ENCODE measurements around the gene SLC38A10.

SLC38A10 gene

GRCh38 chr17:81218991-81219390 is 76.1 kb downstream of the SLC38A10 start:
- DNase-seq (ENCODE audit: low read depth), result no peak
- TF ChIP-seq, protein P1, sequence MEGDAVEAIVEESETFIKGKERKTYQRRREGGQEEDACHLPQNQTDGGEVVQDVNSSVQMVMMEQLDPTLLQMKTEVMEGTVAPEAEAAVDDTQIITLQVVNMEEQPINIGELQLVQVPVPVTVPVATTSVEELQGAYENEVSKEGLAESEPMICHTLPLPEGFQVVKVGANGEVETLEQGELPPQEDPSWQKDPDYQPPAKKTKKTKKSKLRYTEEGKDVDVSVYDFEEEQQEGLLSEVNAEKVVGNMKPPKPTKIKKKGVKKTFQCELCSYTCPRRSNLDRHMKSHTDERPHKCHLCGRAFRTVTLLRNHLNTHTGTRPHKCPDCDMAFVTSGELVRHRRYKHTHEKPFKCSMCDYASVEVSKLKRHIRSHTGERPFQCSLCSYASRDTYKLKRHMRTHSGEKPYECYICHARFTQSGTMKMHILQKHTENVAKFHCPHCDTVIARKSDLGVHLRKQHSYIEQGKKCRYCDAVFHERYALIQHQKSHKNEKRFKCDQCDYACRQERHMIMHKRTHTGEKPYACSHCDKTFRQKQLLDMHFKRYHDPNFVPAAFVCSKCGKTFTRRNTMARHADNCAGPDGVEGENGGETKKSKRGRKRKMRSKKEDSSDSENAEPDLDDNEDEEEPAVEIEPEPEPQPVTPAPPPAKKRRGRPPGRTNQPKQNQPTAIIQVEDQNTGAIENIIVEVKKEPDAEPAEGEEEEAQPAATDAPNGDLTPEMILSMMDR (conservative IDR thresholded peaks at IDR 0.05; ENCODE audit: low read length), result no peak
- H3K4me3 ChIP-seq (ENCODE audit: low read length), result no peak overlapping the region

- TF ChIP-seq, protein P1 (conservative IDR thresholded peaks at IDR 0.05; ENCODE audit: low read length), result no peak
- H3K4me3 ChIP-seq (ENCODE audit: low read length), result no peak overlapping the region
- DNase-seq (ENCODE audit: low read depth), result no peak
These were observed 76.6 kb downstream of the SLC38A10 start for GRCh38 chr17:81218459-81218858.

DNA sequence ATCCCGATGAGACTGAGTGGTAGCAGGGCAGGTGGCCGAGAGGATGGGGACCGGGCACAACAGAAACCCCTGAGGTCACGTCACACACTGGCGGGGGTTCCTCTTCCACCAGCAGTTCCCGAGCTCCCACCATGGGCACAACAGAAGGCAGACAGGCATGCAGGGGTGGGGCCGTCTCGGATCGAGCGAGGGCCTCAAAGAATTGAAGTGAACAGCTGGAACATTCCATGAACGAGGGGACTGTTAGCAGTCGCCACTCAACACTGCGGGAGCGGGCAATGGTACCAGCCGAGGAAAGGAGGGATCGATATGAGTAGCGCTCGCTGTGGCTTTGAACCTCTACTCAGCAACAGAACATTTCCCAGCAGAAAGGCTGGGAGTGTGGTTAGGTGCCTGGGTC is 77.6 kb downstream of the SLC38A10 start:
- DNase-seq (ENCODE audit: low read depth), result no peak
- TF ChIP-seq, protein P1 (conservative IDR thresholded peaks at IDR 0.05; ENCODE audit: low read length), result no peak
- no peak overlapping the region for H3K4me3 ChIP-seq (ENCODE audit: low read length)

DNA sequence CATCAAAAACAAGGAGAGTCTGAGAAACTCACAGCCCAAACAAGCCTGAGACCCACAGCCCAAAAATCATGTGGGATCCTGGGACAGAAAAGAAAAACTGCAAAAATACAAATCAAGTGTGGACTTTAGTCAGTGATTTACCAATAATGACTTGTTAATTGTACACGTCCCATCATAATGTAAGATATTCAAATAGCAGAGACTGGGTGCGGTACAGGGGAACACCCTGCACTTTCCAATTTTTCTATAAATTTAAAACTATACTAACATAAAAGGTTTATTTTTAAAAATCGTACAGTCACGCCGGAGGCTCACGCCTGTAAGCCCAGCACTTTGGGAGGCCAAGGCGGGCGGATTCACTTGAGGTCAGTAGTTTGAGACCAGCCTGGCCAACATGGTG is 81.1 kb downstream of the SLC38A10 start:
- no peak overlapping the region for H3K4me3 ChIP-seq (ENCODE audit: low read length)
- no peak for DNase-seq (ENCODE audit: low read depth)
- TF ChIP-seq, protein P1 (conservative IDR thresholded peaks at IDR 0.05; ENCODE audit: low read length), result no peak

DNA sequence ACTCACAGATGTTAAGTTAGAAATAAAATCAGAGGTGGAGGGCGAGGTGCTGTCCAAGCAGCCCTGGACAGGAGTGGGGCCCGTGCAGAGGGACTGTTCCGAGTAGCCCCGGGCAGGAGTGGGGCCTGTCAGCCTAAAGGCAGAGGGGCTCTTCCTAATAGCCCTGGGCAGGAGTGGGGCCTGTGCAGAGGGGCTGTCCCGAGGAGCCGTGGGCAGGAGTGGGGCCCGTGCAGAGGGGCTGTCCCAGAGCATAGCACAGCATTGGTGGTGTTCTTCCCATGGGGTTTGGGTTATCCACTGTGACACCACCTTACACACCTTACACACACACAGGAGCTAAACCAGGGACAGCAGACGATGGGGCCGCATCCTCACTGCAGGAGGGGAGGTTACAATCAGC is 82.7 kb downstream of the SLC38A10 start:
- DNase-seq (ENCODE audit: low read depth), result no peak
- H3K4me3 ChIP-seq (ENCODE audit: low read length), result no peak overlapping the region
- TF ChIP-seq, protein P1 (conservative IDR thresholded peaks at IDR 0.05; ENCODE audit: low read length), result no peak

- H3K4me3 ChIP-seq (ENCODE audit: low read length), result no peak overlapping the region
- DNase-seq (ENCODE audit: low read depth), result no peak
- TF ChIP-seq, protein P1 (conservative IDR thresholded peaks at IDR 0.05; ENCODE audit: low read length), result no peak
These were observed 84.2 kb downstream of the SLC38A10 start for GRCh38 chr17:81210868-81211267.

DNA sequence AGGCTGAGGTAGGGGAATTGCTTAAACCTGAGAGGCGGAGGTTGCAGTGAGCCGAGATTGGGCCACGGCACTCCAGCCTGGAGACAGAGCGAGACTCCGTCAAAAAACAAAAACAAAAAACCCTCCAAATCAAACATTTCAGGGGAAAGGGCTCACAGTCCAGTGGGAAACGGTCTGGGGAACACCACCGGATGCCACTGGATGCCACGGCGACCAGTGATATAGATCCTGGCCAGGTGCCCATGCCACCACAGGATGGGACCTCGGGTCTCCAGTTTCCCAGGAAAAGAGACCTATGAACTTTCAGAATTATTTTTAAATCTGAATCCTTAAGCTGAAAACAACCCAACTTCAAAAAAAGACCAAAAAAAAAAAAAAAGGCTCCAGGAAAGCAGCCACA is 84.6 kb downstream of the SLC38A10 start:
- no peak for DNase-seq (ENCODE audit: low read depth)
- no peak overlapping the region for H3K4me3 ChIP-seq (ENCODE audit: low read length)
- TF ChIP-seq, protein P1 (conservative IDR thresholded peaks at IDR 0.05; ENCODE audit: low read length), result no peak

Measured in AG10803 (cell line).